Neural progenitor cell (in vitro differentiated cells): Measurements from ENCODE around the gene NUDT5.

Source experiments
- EZH2 ChIP-seq: fragments of 200-600 bp; sonication (generic); IDR thresholded peaks from 2 replicates; pipeline ENCODE4 v1.6.1; 2017; ENCODE audit warnings: antibody characterized with exemption, mild to moderate bottlenecking, moderate library complexity
- EZH2phosphoT487 ChIP-seq: fragments of 200-600 bp; sonication (generic); IDR thresholded peaks from 2 replicates; pipeline ENCODE4 v1.6.1; 2017; ENCODE audit warnings: antibody characterized with exemption
- TF ChIP-seq, protein P1 (sequence below): fragments of 200-600 bp; sonication (generic); IDR thresholded peaks from 2 replicates; pipeline ENCODE4 v1.5.1; 2017; ENCODE audit warnings: antibody characterized with exemption, mild to moderate bottlenecking

DNA sequence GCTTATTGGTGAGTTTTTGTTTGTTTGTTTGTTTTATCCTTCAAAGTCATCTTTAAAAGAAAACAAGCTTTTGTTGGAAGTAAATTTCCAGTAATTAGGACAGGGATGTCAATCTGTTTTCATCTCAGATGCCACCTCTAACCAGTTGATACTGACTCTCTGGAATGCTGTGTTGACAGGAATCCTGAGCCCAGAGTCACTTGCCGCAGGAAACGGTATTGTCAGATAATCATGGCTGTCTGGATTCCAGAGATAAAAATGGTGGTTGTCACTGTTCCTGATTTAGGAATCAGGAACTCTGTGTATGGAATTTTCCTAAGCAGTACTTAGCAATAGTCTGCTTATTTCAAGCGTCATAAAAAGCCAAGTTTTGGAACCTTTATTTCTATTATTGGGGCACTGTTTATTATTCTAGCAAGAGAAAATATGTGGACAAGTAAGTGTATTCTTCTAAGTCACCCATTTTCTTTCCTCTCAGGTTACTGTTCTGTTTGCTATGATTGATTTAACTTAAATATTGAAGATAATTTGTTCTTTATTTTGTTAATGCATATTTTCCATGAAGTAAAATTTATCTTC lies 39.5 kb upstream of the NUDT5 start:
- TF ChIP-seq, protein P1, sequence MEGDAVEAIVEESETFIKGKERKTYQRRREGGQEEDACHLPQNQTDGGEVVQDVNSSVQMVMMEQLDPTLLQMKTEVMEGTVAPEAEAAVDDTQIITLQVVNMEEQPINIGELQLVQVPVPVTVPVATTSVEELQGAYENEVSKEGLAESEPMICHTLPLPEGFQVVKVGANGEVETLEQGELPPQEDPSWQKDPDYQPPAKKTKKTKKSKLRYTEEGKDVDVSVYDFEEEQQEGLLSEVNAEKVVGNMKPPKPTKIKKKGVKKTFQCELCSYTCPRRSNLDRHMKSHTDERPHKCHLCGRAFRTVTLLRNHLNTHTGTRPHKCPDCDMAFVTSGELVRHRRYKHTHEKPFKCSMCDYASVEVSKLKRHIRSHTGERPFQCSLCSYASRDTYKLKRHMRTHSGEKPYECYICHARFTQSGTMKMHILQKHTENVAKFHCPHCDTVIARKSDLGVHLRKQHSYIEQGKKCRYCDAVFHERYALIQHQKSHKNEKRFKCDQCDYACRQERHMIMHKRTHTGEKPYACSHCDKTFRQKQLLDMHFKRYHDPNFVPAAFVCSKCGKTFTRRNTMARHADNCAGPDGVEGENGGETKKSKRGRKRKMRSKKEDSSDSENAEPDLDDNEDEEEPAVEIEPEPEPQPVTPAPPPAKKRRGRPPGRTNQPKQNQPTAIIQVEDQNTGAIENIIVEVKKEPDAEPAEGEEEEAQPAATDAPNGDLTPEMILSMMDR: no peak
- TF ChIP-seq EZH2phosphoT487 (no peak), EZH2 (no peak)
